Activated CD4-positive, alpha-beta T cell treated with anti-CD3 and anti-CD28 coated beads, Interleukin-2, amount 50 U/mL, for 4 hours (primary cell): Measurements from ENCODE around the gene C8G.

Experiments
- DNase-seq, 2 experiments: peaks; one replicate each; pipeline ENCODE4 v3.0.0-alpha.2; 2020

The C8G gene

DNA sequence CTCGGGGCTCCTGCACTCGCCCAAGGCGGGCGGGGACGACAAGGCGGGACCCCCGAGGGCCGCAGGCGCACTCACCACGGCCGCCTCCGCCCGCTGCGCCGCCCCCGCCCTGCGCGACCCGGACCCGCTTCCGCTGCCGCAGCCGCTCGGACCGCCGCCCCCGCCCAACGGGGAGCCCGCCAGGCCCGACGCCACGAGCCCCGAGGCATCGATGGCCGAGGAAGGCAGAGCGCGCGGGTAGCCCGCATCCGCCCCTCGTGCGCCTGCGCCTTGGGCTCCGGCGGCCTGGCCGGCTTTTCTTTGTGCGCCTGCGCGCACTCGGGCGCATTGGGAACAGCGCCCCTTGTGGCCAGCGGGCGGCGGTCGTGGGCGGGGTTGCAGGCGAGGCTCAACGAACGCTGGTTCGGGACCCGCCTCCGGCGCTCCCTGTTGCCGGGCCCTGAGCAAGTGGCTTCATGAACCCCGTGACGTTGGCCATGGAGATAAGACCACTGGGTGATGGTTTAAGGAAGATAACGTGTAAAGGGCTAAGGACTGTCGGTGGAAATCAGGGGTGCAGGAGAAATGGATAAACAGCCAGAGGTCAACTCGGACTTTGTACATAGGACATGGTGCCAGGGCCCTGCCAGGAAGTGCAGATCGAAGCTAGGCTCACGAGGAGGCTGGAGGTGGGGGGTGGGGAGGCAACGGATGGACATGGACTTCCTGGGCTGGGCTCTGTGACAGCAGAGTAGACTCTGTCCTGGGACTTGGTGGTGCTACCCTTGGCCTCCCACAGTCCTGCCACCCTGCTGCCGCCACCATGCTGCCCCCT lies at the start of gene C8G, which contains the start of gene FBXW5:
TSS of gene C8G (plus strand) at position 725 of the 814 bp plus-strand sequence. CDS start at position 803, 78 bp downstream.
TSS of gene FBXW5 (minus strand) at position 220 of the 814 bp plus-strand sequence. CDS start 655 bp downstream, outside the sequence.
- DNase-seq = peak; percentile 89 to 90

DNA sequence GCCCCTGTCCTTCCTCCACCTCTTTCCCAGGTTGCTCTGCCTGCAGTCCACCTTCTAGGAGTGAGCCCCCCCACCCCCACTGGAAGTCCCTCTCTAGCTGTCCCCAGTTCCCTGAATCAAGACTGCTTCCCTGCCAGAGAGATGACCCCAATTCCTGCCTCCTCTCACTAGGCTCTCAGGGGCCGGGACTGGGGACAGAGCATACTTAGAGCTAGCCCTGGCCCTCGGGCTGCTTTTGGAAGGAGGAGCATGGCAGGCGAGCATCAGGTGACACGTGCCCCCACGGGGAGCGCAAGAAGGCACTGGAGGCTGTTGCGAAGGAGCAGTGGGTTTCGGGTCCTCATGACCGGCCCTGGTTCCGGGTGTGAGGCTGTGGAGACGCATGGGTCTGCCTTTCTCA lies 49.0 kb upstream of the C8G start:
- DNase-seq = no peak

DNA sequence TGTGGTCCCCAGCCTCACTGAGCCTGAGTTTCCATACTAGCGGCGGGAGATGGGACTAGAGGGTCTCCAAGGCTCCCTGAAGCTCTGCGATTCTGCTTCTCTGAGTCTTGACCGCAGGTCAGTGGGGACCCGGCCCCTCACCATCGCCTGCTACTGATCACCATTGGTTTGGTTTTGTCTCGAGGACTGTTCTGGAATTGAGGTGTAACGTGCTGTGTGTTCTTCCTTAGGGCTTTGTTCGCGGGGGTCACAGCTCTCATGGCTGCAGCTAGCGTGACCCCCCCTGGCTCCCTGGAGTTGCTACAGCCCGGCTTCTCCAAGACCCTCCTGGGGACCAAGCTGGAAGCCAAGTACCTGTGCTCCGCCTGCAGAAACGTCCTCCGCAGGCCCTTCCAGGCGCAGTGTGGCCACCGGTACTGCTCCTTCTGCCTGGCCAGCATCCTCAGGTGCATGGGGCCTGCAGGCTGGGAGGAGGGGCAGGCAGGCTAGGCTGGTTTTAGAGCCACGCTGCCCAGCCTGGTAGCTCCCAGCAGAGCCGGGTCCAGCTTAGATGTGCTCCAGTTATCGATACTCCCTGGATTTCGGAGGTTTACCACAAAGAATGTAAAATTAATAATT lies 46.5 kb upstream of the C8G start:
- no peak for DNase-seq

DNA sequence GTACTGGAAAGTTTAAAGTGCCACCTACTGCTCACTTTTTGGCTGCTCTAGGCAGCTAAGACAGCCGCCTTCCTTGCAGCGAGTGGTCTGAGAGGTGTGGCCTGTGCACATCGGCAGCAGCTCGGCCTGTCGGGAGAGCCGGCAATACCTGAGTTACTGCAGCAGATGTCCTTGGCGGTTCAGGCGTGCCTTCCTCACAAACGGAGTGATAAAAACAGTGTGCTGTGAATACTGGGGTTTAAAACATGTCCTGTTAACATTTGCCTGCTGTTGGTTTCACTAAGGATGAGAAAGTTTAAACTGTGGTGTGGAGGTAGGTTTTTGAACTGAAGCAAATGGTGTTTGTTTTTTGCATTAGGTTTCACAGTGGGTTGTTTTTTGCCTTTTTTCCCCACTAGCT lies 45.8 kb upstream of the C8G start:
- no peak for DNase-seq

DNA sequence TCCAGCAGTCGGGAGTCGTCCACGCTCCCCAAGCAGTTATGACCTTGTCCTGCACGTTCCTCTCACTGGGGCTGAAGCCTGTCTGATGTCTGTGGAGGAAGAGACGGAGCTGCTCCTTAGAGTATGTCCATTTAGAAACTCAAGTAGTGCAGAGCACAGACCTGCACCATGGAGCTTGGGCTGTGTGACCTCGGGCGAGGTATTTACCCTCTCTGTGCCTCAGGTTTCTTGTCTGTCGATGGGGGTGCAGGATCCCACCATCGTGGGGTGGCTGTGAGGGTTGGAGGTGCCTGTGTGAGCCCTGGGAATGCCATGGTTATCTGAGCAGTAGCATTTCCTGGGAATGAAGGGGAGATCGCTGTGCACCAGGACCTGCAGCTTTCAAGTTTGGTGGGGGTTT lies 44.5 kb upstream of the C8G start:
- no peak for DNase-seq

DNA sequence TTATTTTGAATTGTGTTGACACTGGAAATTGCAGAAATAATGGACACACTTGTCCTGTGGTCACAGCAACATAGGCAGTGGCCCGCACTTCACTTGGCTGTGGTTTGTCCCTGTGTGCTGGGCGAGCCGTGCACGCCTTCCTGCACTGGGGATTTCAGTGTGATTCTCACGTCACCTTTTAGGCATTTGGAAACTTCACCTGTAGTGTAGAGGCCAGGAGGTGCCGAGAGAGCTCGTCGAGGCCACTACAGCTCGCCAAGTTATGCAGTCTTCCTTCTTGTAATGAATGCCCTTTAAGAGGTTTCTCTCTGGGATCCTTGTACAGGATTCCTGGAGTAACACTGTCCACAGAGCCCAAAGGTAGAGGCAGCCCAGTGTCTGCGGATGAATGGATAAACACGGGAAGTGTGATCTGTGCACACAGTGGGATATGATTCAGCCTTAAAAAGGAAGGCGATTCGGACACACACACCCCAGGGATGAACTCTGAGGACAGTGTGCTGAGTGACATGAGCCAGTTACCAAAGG lies 44.0 kb upstream of the C8G start:
- no peak for DNase-seq

DNA sequence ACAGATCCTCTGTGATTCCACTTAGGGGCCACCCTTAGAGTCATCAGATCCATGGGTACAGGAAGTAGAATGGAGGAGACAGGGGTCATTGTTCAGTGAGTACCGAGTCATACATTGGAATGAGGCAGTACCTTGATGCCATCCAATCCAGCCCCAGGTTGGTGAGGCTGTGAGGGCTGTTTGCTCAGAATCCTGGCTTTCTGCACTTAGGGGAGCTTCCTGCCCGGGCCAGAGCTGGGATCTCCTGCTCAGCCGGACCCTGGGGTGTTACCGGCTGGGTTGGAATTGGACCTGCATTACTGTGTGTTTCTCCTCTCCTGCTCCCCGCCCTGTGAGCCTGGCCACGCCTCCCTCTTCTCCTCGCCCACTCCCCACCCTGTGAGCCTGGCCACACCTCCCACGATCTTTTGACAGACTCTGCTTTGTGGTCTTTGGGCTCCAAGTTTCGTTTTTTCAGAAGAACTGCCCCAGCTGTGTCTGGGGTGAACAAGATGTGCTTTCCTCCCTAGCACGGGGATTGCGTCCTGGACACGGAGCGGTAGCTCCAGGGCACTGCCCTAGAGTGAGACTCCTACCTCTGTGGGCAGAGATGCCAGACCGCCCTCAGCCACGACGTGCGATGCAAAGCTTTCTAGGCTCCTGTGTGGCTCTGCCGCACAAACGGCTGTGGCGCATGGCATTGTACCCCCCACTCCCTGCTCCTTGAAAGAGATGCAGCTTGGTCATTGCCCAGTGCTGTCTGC lies 43.4 kb upstream of the C8G start:
- peak; percentile 79 to 81 for DNase-seq

DNA sequence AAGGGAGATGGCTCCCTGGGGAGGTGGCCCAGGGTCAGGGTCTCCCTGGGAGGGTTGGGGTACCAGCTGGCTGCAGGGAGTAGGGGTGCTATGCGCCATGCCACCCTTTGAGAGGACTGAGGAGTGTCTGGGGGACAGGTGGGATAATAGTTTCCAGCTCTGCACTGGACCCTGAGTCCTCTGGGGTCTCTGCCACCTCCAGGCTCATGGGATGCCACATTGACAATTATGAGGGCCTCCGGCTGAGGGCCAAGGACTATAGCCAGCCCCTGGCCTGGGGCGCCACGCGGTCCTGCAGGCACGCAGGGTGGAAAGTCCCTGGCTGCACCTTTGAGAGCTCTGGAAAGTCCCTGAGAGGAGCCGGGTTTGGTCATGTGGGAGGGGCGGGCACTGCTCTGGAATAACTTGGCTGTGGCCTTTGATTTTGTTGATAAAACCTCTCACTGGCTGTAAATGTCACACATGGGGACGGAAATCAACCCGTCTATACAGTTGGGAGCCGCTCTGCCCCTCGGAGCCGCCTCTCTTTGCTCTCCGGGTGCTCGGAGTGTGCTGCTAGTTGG lies 42.7 kb upstream of the C8G start:
- DNase-seq = peak; percentile 87 to 90

DNA sequence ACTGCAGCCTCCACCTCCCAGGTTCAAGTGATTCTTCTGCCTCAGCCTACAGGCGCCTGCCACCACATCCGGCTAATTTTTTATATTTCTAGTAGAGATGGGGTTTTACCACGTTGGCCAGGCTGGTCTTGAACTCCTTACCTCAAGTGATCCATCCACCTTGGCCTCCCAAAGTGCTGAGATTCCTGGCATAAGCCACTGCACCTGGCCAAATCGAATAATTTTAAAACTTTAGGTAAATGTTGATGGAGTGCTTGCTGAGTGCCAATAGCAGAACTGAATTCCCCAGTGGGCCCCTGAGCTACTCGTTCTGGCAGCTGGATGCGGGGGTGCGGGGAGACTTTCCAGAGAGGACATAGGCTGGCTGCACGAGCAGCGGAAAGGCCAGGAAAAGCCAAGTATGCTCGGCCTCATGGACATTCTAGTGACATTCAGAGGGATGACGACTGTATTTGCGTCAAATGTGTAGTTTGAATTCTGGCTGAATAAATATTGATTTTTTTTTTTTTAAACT lies 41.9 kb upstream of the C8G start:
- no peak for DNase-seq

DNA sequence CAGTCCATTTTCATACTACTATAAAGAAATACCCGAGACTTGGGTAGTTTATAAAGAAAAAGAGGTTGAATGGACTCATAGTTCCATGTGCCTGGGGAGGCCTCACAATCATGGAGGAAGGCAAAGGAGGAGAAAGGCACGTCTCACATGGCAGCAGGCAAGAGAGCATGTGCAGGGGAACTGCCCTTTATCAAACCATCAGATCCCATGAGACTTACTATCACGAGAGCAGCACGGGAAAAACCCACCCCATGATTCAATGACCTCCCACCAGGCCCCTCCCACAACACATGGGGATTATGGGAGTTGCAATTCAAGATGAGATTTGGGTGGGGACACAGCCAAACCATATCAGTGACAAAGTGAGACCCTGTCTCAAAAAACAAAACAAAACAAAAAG lies 38.8 kb upstream of the C8G start:
- no peak for DNase-seq

DNA sequence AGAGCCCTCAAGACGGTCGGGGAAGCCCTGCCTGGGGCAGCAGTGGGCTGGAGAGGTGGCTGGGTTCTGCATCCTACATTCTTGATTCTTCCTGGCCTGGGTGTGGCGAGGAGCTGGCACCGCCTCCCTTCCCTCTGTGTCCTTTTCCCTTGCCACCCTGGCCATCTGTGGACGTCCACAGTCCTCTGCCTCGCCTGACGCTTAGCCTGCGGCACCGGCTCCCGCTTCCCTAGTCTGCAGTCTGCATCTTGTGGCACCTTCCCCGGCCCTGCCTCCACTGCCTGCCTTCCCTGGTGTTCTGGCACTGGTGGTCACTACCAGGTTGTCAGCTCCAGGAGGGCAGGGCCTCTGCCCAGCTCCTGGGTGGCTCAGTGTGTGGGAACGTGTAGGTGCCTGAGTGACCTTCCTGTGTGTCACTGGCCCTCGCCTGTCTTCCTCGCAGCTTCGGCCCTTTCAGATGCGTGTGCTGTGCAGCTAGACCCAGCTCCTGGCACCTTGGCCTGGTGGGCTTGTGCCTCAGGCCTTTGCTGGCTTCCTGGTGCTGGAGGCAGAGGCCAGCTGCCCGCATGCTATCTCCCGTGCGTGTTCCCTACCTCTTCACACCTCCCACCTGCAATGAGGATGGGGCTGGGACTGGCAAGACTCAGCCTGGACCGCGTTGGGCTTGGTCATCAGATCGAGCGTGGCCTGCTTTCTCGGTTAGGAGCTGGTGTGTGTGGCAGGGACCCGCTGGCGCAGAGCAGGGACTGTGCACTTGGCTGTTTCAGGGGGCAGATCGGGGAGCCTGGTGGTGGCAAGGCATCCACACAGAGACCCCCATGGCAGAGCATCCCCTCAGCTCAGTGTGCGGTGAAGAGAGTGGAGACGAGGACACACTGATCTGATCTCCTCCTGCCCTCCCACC lies 37.8 kb upstream of the C8G start:
- no peak for DNase-seq

DNA sequence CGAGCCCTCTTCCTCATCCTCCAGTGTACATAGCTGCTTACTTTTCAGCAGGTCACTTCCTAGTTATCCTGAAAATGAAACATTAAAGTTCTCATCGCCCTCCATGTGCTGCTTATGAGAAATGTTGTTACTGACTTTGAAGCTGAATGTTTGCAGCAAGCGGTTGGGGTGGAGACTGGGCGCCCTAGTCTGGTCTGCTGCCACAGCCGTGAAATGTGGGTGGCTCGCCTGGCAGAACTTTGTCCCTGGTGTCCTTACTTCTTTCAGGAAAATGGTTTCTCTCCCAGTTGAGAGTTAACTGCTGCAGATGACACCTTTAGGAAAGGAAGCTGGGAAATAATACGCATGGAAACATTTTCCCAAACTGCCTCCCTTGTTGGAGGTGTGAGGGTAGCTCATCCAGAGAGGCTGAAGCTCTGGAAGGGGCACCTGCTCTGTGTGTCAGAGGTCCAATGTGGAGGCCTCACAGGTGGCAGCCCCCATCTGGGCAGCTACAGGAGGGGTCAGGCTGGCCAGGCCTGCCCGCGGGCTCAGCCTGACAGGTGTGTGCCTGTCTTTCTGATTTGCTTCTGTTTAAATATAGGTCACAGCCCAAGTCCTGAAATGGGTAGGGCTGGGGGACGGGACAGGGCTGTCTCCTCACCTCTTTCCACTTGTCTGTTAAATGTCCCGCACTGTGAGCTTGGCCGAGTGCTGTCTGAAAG lies 34.7 kb upstream of the C8G start:
- no peak for DNase-seq

DNA sequence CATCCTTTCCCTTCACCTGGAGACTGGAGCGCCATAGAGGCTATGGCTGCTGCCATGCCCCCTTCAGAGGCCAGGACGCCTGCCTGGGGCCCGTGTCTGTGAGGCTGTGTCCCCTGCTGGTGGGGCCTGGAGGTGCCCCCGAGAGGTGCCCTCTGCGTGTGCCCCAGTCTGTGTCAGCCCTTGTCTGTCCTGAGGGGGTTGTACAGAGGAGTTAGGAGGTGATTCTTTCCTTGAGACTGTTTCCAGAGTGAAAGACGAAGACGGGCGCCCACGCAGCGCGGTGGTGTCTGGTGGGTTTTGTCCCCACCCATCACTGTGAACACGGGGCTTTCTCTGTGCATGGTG lies 34.2 kb upstream of the C8G start:
- no peak for DNase-seq

DNA sequence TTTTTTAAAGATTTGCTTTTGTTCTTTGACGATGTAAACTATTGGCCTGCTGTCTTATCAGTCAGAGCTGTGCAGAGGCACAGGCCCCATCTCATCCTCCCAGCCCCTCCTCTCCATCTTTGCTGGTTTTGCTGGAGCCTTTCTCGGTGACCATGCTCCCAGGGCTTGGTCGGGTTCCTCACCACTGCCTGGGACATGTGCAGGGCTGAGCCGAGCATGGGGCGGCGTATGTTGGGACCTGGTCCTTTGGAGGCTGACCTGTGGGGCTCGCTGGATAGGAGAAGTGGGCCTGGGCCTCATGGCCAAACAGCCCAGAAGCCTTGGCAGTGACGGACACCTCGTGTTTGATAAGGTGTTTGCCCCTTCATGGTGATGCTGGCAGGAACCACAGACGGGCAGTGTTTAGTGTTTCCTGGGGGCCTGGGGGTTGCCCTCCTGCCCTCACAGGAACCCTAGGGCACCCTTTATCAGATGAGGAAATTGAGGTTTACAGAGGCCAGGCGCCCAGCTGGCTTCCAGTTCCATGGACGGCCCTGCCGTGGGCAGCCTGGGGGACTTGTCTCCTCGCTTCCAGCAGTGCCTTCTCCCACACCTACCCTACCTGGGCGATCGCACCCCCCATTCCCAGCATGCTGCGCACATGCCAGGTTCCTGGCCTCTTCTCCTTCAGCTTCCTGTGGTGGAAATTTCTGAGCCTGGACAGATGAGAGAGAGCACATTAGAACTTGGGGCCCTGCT lies 31.2 kb upstream of the C8G start:
- DNase-seq = no peak

DNA sequence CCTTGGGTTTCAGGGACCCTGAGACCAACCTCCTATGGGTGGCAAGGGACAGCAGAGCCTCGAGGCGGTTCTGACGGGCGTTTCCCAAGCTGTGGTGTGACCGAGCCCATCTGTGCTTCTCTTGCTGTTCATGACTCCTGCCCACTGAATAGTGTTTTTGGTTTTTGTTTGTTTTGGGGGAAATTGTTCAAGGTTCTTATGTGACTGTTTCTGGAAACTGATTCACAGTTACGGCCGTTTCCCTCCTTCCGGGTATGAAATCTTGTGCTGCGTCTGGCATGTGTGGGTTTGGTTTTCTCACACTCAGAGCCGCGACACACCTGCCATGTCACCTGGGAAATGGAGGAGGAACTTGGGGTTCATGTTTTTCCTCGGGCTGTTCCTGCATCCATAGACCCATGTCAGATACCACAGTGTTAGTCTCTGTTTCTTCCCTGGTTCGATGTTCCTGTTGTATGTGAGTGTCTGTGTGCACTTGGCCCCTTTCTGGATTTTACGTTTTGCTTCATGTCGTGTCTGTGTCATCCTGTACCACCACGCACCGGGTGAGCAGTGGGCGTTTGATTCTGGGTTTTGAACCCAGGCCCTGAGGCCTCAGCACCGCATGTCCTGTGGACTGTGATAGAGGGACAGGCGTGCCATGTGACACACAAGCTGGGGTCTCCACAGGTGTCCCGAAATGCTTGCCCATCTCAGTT lies 29.3 kb upstream of the C8G start:
- no peak for DNase-seq

DNA sequence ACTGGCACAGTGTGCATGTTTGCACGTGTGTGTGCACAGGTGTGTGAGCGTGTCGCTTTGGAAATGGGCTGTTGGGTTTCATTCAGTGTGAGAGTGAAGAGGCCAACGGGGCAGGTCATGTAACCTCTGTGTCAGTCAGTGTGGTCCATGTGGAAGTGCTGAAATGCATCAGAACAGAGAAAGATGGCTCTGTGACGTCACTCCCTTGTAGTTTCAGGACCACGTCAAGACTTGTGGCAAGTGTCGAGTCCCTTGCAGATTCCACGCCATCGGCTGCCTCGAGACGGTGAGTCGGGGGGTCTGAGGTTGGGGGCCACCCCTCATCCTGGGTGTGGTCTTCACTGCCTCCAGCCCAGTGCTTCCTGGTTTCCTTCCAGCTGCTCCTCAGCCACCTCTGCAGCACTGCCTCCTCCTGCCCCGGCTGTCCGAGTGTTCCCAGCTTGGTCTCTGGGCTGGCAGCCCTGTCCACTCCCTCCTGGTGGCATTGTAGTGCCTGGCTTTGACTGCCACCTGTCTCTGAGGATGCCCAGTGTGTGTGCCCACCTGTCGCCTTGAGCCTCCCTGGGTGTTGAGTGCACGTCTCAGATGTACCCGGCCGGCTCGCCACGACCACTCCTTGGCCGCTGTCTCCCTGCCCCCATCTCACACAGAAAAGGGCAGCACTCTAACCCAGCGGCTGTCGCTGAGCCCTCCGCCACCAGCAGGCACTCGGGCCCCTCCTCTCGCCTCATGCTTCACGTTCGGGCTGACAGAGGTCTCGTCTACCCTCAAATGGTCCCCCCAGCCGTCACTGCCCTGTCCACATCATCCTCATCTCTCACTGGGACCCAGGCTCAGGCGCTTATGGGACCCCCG lies 28.5 kb upstream of the C8G start:
- DNase-seq = no peak

DNA sequence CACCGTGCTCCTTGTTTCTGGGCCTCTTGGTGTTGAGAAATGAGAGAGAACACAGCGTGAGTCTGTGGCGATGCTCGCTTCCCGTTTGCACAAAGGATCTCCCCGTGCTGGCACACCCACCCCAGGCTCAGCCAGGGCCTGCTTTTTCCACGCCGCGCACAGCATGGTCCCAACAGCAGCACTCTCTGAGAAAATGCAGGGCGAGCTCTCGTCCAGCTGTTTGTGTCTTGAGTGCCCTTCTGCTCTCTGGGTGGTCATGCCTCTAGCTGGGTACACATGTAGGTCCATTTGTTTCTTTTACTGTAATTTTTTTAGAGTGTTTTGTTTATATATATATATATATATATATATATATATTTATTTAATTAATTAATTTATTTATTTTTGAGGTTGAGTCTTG lies 27.1 kb upstream of the C8G start:
- no peak for DNase-seq

DNA sequence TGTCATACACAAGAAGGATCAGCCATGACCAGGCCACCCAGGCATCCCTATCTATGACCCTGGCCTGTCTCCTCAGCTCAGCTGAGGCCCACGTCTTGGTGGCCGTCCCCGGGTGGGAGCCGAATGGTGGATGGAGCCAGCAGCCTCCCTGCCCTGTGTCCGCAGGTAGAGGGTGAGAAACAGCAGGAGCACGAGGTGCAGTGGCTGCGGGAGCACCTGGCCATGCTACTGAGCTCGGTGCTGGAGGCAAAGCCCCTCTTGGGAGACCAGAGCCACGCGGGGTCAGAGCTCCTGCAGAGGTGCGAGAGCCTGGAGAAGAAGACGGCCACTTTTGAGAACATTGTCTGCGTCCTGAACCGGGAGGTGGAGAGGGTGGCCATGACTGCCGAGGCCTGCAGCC lies 25.0 kb upstream of the C8G start:
- DNase-seq = no peak

DNA sequence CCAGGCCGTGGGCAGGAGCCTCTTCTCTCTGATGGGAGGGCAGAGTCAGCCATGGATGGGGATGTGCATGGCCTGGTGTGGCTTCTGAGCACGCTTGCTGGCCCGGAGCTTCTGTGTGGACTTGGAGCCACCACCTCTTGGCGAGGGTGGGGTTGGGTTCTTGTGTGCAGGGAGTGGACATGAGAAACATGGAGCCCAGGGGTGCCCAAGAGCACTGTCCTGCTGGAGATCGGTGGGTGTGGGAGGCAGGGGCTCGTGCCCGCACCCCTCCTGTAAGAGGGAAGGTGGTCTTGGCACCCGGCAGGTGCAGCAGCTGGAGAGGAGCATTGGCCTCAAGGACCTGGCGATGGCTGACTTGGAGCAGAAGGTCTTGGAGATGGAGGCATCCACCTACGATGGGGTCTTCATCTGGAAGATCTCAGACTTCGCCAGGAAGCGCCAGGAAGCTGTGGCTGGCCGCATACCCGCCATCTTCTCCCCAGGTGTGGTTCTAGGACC lies 24.3 kb upstream of the C8G start:
- no peak for DNase-seq
